Measurements from ENCODE around the gene TMC5.

Gene TMC5

DNA sequence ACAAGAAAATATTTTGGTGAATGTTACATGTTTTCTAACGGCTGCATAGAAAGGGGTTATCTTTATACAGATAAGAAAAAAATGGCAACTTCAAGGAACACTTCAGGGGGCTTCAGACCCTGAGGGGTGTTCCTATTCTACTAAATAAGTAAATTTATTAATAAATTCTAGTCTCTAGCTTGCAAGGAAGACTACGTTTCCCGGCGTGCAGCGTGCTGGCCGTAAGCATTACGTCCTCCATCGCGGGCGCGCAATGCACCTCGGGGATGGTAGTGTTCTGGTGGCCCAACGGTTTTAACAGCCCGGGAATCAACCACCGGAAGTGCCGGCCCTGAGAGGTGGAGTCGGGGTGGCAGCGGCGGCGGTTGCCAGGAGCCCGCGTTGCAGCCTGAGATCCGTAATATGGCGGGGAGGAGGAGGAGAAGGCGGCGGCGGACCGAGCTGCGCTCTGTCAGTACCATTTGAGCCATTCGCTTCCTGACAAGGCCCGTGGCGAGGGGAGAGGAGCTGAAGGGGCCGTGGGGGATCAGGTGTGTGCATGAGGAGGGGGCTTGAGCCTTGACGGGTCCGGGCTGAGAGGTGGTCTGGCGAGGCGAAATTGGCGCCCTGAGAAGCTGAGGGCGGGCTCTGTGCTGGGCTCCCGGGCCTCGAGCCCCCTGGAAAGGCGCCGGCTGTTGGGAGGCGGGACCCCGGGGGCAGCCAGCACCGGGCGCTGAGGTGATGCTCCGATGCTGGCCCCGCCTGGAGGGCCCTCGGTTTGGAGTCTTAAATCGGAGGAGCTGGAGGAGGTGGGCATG lies 106.1 kb downstream of the TMC5 start, which contains the start of gene CCP110:
Gene CCP110 (plus strand): TSS at position 384 of the 797 bp plus-strand sequence. CDS start 3,940 bp downstream, outside the sequence.
- peak within 1 kb of the TSS; percentile 93 for H3K4me2 ChIP-seq (ENCODE audit: low read depth, low read length)
- no peak for TF ChIP-seq EZH2phosphoT487 (IDR thresholded peaks at IDR 0.05; ENCODE audit: low read length)
- no peak for TF ChIP-seq EZH2 (optimal IDR thresholded peaks at IDR 0.05; ENCODE audit: low read depth, low read length)
- TF ChIP-seq, protein P1, sequence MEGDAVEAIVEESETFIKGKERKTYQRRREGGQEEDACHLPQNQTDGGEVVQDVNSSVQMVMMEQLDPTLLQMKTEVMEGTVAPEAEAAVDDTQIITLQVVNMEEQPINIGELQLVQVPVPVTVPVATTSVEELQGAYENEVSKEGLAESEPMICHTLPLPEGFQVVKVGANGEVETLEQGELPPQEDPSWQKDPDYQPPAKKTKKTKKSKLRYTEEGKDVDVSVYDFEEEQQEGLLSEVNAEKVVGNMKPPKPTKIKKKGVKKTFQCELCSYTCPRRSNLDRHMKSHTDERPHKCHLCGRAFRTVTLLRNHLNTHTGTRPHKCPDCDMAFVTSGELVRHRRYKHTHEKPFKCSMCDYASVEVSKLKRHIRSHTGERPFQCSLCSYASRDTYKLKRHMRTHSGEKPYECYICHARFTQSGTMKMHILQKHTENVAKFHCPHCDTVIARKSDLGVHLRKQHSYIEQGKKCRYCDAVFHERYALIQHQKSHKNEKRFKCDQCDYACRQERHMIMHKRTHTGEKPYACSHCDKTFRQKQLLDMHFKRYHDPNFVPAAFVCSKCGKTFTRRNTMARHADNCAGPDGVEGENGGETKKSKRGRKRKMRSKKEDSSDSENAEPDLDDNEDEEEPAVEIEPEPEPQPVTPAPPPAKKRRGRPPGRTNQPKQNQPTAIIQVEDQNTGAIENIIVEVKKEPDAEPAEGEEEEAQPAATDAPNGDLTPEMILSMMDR (IDR thresholded peaks at IDR 0.05; ENCODE audit: low read length), result no peak
- H4K20me1 ChIP-seq (ENCODE audit: insufficient read depth, low read length), result no peaks in the 10 kb centered on the region
- no peaks in the 10 kb centered on the region for H3K9me3 ChIP-seq (replicated peaks; ENCODE audit: insufficient read depth, low read length)
- 0 out of 2 replicates have a peak, but pooled peaks cover 2% of the 10 kb centered on the region for H3K36me3 ChIP-seq (replicated peaks; ENCODE audit: insufficient read depth, low read length)
- H2AFZ ChIP-seq (ENCODE audit: low read length), result peak within 1 kb of the TSS; percentile 90
- H3K79me2 ChIP-seq (ENCODE audit: low read length), result peaks cover 62% of the 10 kb centered on the region
- H3K4me3 ChIP-seq (ENCODE audit: low read length), result peak within 1 kb of the TSS; percentile 85
- peaks cover 21% of the 10 kb centered on the region for H3F3A ChIP-seq (ENCODE audit: insufficient read depth, low read length)
- H3K4me1 ChIP-seq (ENCODE audit: low read length), result peaks cover 24% of the 10 kb centered on the region
- H3K27ac ChIP-seq (ENCODE audit: low read length), result peak within 1 kb of the TSS; percentile 33; the same call in 1 of the 2 replicates
- peak within 1 kb of the TSS; percentile 78 for H3K9ac ChIP-seq (ENCODE audit: low read length)
- H3K9me2 ChIP-seq (replicated peaks; ENCODE audit: insufficient read depth, low read length), result no peaks in the 10 kb centered on the region
- no peaks in the 10 kb centered on the region for H3K27me3 ChIP-seq (replicated peaks; ENCODE audit: insufficient read depth, low read length)
- peak; percentile 96 for DNase-seq

DNA sequence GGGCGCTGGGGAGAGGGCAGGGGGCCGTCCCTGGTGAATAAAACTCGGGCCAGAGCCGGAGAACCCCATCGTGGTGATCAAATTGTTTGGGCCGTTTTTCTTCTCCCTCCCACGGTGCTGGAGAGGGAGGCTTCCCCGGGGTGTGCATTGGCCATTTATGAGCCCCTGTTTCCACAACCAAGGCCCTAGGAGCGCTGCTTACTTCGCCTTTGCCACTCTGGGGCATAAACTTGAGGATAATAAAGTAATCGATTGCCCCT lies 106.6 kb downstream of the TMC5 start:
- H3K9me3 ChIP-seq (replicated peaks; ENCODE audit: insufficient read depth, low read length), result no peaks in the 10 kb centered on the region
- peak overlapping the region; percentile 90 for H2AFZ ChIP-seq (ENCODE audit: low read length)
- peak overlapping the region; percentile 33; the same call in 1 of the 2 replicates for H3K27ac ChIP-seq (ENCODE audit: low read length)
- peaks cover 21% of the 10 kb centered on the region for H3F3A ChIP-seq (ENCODE audit: insufficient read depth, low read length)
- H3K27me3 ChIP-seq (replicated peaks; ENCODE audit: insufficient read depth, low read length), result no peaks in the 10 kb centered on the region
- H4K20me1 ChIP-seq (ENCODE audit: insufficient read depth, low read length), result no peaks in the 10 kb centered on the region
- peaks cover 24% of the 10 kb centered on the region for H3K4me1 ChIP-seq (ENCODE audit: low read length)
- H3K4me3 ChIP-seq (ENCODE audit: low read length), result peak overlapping the region; percentile 85
- 0 out of 2 replicates have a peak, but pooled peaks cover 2% of the 10 kb centered on the region for H3K36me3 ChIP-seq (replicated peaks; ENCODE audit: insufficient read depth, low read length)
- TF ChIP-seq EZH2 (optimal IDR thresholded peaks at IDR 0.05; ENCODE audit: low read depth, low read length) (no peak), EZH2phosphoT487 (IDR thresholded peaks at IDR 0.05; ENCODE audit: low read length) (no peak)
- TF ChIP-seq, protein P1 (IDR thresholded peaks at IDR 0.05; ENCODE audit: low read length), result no peak
- peak overlapping the region; percentile 93 for H3K4me2 ChIP-seq (ENCODE audit: low read depth, low read length)
- no peaks in the 10 kb centered on the region for H3K9me2 ChIP-seq (replicated peaks; ENCODE audit: insufficient read depth, low read length)
- no peak for DNase-seq
- peaks cover 57% of the 10 kb centered on the region for H3K79me2 ChIP-seq (ENCODE audit: low read length)
- peak overlapping the region; percentile 78 for H3K9ac ChIP-seq (ENCODE audit: low read length)

DNA sequence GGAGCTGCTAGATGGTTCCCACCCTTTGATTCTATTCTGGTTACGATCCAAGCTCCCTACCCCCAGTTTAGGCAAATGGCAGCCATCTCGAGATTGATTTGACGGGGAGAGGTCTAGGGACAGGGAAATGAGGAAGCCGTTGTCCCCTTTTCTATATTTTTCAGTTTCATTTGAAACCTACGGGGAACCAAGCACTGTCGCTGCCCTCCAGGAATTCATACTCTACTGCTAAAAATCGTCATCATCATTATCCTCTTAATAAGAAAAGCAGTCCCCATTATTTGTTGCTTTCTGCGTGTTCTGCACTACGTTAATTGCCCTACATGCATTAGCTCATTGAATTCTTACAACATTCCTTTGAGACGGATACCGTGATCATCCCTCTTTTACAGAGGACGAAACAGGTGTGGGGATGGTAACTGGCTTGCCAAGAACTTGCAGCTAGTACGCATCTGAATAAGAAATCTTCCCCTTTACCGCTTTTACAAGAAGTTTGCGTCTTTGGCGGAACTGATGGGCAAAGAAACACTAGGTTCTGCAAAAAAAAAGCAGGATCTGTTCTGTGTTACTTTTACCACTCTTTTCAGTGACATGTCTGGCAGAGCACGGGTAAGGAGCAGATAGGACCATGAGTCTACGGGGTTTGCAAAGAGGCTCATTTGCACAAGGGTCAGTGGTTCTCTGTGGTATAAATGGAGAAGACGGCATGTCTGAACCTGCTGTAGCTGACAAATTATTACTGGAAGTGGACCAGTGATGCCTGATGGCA lies 107.1 kb downstream of the TMC5 start:
- peak overlapping the region; percentile 90 for H2AFZ ChIP-seq (ENCODE audit: low read length)
- H3K27me3 ChIP-seq (replicated peaks; ENCODE audit: insufficient read depth, low read length), result no peaks in the 10 kb centered on the region
- peaks cover 24% of the 10 kb centered on the region for H3K4me1 ChIP-seq (ENCODE audit: low read length)
- H3K9me2 ChIP-seq (replicated peaks; ENCODE audit: insufficient read depth, low read length), result no peaks in the 10 kb centered on the region
- H3K4me2 ChIP-seq (ENCODE audit: low read depth, low read length), result peak overlapping the region; percentile 93
- H3K79me2 ChIP-seq (ENCODE audit: low read length), result peaks cover 52% of the 10 kb centered on the region
- no peaks in the 10 kb centered on the region for H4K20me1 ChIP-seq (ENCODE audit: insufficient read depth, low read length)
- no peaks in the 10 kb centered on the region for H3K9me3 ChIP-seq (replicated peaks; ENCODE audit: insufficient read depth, low read length)
- H3F3A ChIP-seq (ENCODE audit: insufficient read depth, low read length), result peaks cover 21% of the 10 kb centered on the region
- 0 out of 2 replicates have a peak, but pooled peaks cover 2% of the 10 kb centered on the region for H3K36me3 ChIP-seq (replicated peaks; ENCODE audit: insufficient read depth, low read length)
- peak overlapping the region; percentile 78 for H3K9ac ChIP-seq (ENCODE audit: low read length)
- peak overlapping the region; percentile 33; the same call in 1 of the 2 replicates for H3K27ac ChIP-seq (ENCODE audit: low read length)
- peak overlapping the region; percentile 85 for H3K4me3 ChIP-seq (ENCODE audit: low read length)
- TF ChIP-seq EZH2 (optimal IDR thresholded peaks at IDR 0.05; ENCODE audit: low read depth, low read length), result no peak
- TF ChIP-seq, protein P1 (IDR thresholded peaks at IDR 0.05; ENCODE audit: low read length), result no peak
- no peak for TF ChIP-seq EZH2phosphoT487 (IDR thresholded peaks at IDR 0.05; ENCODE audit: low read length)
- DNase-seq, result peak; percentile 12
